Measurements from ENCODE around the gene TNMD. TPM values are rescaled to one million over a fixed set of nuclear protein-coding genes. Genes with fewer than 3 reads are reported as not detected.

TNMD gene
- total and polyA plus RNA-seq, 8 donors = 0.46 to 0.61 TPM; not detected in 6

DNA sequence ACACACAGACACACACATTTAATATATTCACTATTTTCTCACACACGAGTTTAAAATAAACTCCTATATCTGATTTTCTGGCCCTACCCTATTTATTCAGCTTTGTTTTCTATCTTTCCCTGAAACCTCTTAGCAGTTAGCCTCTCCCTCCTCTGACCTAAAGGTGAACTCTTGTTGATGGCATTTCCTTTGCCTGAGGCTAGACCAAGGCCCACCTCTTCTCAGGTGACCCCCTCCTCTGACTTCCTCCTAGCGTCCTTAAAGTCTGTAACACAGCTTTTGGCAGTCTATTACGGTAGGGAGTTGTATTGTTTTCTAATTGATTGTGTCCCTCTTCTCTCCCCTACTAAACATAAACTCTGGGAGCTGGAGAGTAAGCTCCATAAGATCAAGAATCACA lies 57.6 kb downstream of the TNMD start:
- no peaks in the 10 kb centered on the region for H3K9me3 ChIP-seq
- H3K27ac ChIP-seq = no peak overlapping the region
- no peak for ATAC-seq
- no peak for FAIRE-seq
- H3K4me1 ChIP-seq = no peaks in the 10 kb centered on the region
- DNase-seq = no peak
- H3K36me3 ChIP-seq = no peaks in the 10 kb centered on the region
- H3K27me3 ChIP-seq = peaks cover 0 to 8% (median 1%) of the 10 kb centered on the region in 4 donors
- no peak overlapping the region for H3K4me3 ChIP-seq
- 31 to 47% methylated on average over 3 of the region's 3 CpGs for WGBS, 2 donors
- intact Hi-C loops (cut with DNase I) = no loop called here
- TF ChIP-seq, protein P1, sequence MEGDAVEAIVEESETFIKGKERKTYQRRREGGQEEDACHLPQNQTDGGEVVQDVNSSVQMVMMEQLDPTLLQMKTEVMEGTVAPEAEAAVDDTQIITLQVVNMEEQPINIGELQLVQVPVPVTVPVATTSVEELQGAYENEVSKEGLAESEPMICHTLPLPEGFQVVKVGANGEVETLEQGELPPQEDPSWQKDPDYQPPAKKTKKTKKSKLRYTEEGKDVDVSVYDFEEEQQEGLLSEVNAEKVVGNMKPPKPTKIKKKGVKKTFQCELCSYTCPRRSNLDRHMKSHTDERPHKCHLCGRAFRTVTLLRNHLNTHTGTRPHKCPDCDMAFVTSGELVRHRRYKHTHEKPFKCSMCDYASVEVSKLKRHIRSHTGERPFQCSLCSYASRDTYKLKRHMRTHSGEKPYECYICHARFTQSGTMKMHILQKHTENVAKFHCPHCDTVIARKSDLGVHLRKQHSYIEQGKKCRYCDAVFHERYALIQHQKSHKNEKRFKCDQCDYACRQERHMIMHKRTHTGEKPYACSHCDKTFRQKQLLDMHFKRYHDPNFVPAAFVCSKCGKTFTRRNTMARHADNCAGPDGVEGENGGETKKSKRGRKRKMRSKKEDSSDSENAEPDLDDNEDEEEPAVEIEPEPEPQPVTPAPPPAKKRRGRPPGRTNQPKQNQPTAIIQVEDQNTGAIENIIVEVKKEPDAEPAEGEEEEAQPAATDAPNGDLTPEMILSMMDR (IDR thresholded peaks at IDR 0.05) = no peak

DNA sequence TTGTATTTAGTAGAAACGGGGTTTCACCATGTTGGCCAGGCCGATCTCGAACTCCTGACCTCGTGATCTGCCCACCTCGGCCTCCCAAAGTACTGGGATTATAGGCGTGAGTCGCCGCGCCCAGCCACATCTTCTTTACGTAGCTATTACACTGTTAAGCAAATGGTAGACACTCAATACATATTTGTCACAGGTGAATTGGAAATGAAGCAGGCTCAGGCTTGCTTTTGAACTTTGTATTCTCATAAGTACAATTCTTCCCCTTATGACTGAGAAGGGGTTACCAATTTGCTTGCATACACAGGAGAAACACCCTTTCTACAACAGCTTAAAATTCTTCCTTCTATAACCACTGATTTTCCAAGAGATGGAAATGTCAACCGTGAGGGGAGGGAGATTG lies 58.5 kb downstream of the TNMD start:
- DNase-seq (no peak), ATAC-seq (no peak), FAIRE-seq (no peak)
- WGBS, 2 donors = 70 to 74% methylated on average over 11 of the region's 11 CpGs
- intact Hi-C loops (cut with DNase I) = no loop called here
- Histone ChIP-seq H3K27me3 (peaks cover 0 to 8% (median 1%) of the 10 kb centered on the region in 4 donors), H3K4me1 (no peaks in the 10 kb centered on the region), H3K4me3 (no peak overlapping the region), H3K36me3 (no peaks in the 10 kb centered on the region), H3K9me3 (no peaks in the 10 kb centered on the region), H3K27ac (no peak overlapping the region)
- TF ChIP-seq, protein P1 (IDR thresholded peaks at IDR 0.05) = no peak

DNA sequence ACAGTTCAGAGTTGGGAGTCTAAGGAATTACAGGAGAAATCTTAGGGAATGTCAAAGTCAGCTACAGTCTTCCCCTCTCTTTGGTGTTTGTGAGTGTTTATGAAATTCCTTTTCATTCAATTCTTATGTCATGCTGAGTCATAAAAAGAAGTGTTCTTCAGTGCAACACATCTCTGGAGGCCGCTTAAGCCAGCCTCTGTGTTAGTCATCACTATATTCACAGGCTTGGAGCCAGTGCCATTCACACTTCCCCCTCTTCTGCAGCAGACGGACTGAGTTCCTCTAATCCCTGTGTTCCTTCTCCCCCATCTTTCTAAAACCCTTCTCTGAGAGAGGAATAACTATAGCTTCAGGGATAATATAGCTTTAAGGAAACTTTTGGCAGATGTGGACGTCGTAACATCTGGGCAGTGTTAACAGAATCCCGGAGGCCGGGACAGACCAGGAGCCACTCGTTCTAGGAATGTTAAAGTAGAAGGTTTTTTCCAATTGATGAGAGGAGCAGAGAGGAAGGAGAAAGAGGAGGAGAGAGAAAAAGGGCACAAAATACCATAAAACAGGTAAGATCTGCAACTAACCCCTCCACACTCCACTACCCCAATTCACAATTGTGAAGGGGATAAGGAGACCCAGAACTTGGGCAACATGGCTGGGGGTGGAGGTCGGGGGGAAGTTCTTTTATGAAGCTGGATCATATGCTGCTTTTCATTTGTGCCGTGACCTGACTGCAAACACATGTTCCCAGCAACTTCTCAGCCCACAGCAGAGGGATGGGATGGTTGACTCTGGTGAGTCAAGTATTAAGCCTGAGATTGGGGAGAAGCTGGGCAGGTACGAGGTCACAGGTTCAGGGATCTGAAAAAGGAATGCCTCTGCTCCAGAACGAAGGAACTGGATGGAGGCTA lies 59.5 kb downstream of the TNMD start, which contains the start of gene SRPX2:
TSS of gene SRPX2 (plus strand) at position 244 of the 905 bp plus-strand sequence. CDS start 2,124 bp downstream, outside the sequence.
- TF ChIP-seq, protein P1 (IDR thresholded peaks at IDR 0.05) = no peak
- DNase-seq = peak in 1 of 6 donors; percentile 2
- 36 to 42% methylated on average over 11 of the region's 11 CpGs for WGBS, 2 donors
- H3K9me3 ChIP-seq = no peaks in the 10 kb centered on the region
- FAIRE-seq = peak; percentile 59
- H3K4me1 ChIP-seq = no peaks in the 10 kb centered on the region
- intact Hi-C loops (cut with DNase I) = no loop called here
- H3K36me3 ChIP-seq = no peaks in the 10 kb centered on the region
- H3K27ac ChIP-seq = no peak within 1 kb of the TSS
- H3K4me3 ChIP-seq = no peak within 1 kb of the TSS
- peak in 3 of 4 donors; percentile 63 to 84 (median 83) for ATAC-seq
- H3K27me3 ChIP-seq = peaks cover 0 to 8% (median 1%) of the 10 kb centered on the region in 4 donors

DNA sequence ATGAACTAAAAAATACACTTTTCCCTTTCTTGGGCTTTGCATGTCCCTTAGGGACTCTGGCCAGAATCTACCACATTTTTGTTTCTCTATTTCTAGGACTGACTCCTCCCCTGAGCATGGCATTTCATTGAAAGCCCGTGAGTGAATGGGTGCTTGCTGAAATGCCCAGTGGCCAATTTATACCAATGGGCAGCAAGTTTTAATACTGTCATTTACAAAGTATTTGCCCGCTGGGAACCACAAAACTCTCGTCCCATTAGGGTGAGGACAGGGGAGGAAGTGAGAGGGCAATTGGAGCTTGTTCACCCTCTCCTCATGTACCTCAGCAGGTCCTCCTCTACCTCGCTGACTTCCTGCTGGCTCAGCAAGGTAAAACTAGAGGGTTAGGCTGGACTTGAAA lies 60.4 kb downstream of the TNMD start:
- intact Hi-C loops (cut with DNase I) = no loop called here
- TF ChIP-seq, protein P1 (IDR thresholded peaks at IDR 0.05) = no peak
- H3K27ac ChIP-seq = no peak overlapping the region

DNA sequence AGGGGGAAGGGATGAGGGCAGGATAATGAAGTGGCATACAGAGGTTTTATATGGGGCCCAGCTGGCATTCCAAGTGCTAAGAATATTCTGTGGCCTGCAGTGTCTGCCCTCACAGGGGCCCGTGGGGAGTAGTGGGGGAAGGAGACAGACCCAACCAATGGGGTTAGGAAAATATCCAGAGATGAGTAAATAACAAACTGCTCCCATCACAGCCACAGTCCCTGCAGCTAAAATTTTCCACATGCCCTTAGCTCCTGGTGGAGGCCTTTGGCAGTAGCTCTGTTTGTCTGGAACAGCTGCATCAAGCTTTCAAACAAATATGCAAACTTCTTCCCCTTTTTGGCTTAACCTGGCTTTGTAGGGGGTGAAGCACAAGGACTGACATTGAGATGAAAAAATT lies 62.4 kb downstream of the TNMD start:
- peak overlapping the region in 1 of 4 donors; percentile 28 for H3K27ac ChIP-seq
- intact Hi-C loops (cut with DNase I) = no loop called here
- no peaks in the 10 kb centered on the region for H3K9me3 ChIP-seq
- FAIRE-seq (no peak), DNase-seq (no peak), ATAC-seq (no peak)
- no peaks in the 10 kb centered on the region for H3K36me3 ChIP-seq
- no peaks in the 10 kb centered on the region for H3K27me3 ChIP-seq
- TF ChIP-seq, protein P1 (IDR thresholded peaks at IDR 0.05) = no peak
- WGBS, 2 donors = 31 to 38% methylated on average over 1 of the region's 1 CpG
- H3K4me1 ChIP-seq = no peaks in the 10 kb centered on the region
- no peak overlapping the region for H3K4me3 ChIP-seq

More for the DNA sequence above, 60.4 kb downstream of the TNMD start:
- no peaks in the 10 kb centered on the region for H3K4me1 ChIP-seq
- ATAC-seq (no peak), FAIRE-seq (no peak), DNase-seq (no peak)
- no peaks in the 10 kb centered on the region for H3K36me3 ChIP-seq
- peaks cover 0 to 8% (median 0%) of the 10 kb centered on the region in 4 donors for H3K27me3 ChIP-seq
- no peaks in the 10 kb centered on the region for H3K9me3 ChIP-seq
- WGBS, 2 donors = 49 to 54% methylated on average over 4 of the region's 4 CpGs
- H3K4me3 ChIP-seq = no peak overlapping the region
